Upper lobe of left lung (tissue), 4 donors: ENCODE results near the gene GPR42.

Experiments
- CTCF ChIP-seq, 6 experiments: fragments of 450-650 bp in 4 of 6; fragments of 200-600 bp in 2 of 6; sonication (generic) in 2 of 6; IDR thresholded peaks; one replicate each; pipeline ENCODE4 v1.5.1; 2016 to 2019; ENCODE audit warnings: antibody characterized with exemption in 6 of 6
- POLR2A ChIP-seq, 4 donors: fragments of 450-650 bp; IDR thresholded peaks; one replicate each; pipeline ENCODE4 v1.5.1; 2016 to 2017; ENCODE audit warnings: antibody characterized with exemption in 4 of 4, mild to moderate bottlenecking in 2 of 4

- no peak for TF ChIP-seq CTCF (IDR thresholded peaks at IDR 0.05)
- no peak for TF ChIP-seq POLR2A (IDR thresholded peaks at IDR 0.05)
Observed at GRCh38 chr19:35392742-35393715, 22.2 kb downstream of the GPR42 start.
